ENCODE data around the gene UBTD1.
"Not testable (repeated sequence)": the region's sequence is repeated elsewhere in the genome, so short reads cannot be mapped to it uniquely, and the experiment has no call there.

Gene UBTD1

DNA sequence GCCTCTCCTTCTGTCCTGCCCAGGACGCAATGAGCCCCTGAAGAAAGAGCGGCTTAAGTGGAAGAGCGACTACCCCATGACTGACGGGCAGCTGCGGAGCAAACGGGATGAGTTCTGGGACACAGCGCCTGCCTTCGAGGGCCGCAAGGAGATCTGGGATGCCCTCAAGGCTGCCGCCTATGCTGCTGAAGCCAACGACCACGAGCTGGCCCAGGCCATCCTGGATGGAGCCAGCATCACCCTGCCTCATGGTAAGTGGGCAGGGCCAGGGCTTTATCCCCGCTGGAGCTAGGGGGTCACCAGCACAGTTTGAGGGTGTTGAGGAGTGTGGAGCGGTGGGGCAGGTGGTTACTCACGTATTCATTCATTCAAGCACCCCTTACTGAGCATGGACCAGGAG lies 69.2 kb downstream of the UBTD1 start:
- no peak for DNase-seq

DNA sequence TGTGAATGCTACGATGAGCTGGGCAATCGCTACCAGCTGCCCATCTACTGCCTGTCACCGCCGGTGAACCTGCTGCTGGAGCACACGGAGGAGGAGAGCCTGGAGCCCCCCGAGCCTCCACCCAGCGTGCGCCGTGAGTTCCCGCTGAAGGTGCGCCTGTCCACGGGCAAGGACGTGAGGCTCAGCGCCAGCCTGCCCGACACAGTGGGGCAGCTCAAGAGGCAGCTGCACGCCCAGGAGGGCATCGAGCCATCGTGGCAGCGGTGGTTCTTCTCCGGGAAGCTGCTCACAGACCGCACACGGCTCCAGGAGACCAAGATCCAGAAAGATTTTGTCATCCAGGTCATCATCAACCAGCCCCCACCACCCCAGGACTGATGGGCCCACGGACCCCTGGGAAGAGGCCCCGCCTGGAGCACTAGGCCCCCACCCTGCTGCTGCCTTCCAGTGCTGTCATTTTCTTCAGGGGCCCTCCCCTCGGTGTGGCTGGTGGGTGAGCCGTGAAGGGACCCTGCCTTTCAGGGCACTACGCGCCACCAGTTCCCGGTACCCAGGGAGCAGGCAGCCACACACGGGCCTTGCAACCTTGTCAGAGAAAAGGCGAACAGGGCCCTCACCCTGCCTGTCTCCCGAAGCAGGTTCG lies 71.5 kb downstream of the UBTD1 start:
- DNase-seq = no peak

DNA sequence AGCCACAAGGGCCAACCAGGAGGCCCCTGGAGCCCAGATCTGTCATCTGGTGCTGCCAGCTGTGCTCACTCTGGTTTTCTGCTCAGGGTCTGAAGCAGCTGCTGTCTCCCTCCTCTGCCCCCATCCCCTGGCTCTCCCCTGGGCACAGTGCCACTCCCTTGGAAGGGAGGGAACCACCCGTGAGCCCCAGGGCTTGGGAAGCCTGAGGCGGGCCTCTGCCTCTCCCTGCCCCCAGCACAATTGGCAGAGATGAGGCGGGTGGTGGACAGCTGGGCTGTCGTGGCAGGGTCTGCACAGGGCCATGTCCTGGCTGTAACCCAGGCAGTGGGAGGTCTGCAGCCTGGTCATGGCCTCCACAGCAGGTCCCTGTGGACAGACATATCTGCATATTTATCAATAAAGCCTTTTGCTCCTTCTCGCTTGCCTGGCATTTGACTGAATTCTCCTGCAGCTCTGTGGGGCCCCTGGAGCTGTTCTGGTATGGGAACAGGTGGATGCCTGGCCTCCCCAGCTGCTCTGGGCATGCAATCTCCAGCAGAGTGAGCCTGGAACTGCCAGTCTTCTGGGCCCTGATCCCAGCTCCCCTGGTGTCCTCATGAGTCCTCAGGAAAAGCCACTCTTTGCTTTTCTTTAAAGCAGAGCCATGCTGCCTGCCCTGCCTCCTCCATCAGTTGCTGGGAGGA lies 72.2 kb downstream of the UBTD1 start:
- DNase-seq = no peak

DNA sequence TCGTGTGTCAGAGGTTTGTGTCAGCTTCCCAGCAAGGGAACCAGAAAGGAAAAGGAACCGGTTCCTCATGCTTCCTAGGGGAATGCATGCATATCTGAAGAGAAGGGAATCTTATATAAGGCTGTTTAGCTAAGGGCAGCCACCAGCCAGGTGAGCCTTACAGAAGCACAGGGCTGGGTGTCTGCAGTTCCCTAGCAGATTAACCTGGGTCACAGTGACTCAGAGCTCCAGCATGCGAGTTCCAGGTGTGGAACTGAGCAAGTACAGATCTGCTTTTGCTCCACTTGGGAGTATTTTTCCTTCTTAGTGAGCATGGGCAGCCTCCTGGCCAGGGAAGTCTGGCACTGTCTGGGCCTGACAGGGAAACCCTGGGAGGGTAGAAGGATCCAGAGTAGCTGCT lies 72.9 kb downstream of the UBTD1 start:
- DNase-seq = no peak

DNA sequence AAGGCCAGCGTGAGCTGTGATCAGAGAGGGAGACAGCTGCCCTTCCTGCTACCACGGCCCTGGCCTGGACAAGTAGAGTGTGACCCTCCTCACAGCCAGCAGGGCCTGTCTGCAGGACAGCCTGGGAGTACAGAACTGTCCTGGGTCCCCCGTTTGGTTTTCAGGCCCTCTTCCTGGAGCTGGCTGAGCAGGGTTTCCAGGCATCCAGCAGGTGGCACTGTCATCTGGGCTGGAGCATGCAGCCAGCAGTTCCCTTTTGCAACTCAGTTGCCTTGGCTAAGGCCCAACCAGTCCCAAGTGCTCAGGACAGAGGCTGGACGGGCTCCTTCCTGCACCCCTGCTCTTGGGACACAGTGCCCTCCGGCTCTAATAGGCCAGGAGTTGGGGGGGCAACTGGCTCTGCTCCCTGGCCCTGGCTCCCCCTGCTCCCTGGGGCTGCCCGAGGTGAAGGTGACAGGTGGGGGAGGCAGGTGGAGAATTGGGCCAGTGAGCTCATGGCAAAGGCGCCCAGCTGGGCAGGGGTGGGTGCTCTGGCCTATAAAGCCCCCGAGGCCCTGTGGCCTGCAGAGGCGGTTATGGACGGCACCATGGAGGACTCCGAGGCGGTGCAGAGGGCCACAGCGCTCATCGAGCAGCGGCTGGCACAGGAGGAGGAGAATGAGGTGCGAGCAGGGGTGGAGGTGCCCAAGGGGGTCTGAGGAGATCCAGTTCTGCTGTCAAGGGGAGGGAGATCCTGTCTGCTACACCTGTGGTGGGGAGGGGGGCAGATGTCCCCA lies 73.7 kb downstream of the UBTD1 start, which contains the start of gene ANKRD2:
Gene ANKRD2 (plus strand): TSS at position 566 of the 776 bp plus-strand sequence. CDS start 10 bp downstream, at position 576.
- peak; percentile 44 to 50 for DNase-seq

DNA sequence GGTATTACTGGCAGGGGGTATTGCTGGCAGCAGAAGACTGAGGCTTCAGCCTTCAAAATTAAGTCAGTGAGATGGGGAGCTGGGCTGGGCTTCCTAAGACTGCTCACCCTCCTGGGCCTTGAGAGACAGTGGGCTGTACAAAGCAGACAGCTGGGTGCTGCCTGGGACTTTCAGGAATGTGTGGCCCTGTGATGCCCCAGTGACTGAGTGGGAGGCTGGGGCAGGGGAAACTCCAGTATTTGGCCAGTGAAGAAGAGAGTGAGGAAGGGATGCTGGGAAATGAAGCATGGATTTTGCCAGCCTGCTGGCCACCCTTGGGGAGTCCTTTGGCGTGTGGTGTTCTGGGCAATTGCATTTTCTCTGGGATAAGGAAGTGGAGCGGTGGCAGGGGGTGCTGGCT lies 74.3 kb downstream of the UBTD1 start:
- no peak for DNase-seq

DNA sequence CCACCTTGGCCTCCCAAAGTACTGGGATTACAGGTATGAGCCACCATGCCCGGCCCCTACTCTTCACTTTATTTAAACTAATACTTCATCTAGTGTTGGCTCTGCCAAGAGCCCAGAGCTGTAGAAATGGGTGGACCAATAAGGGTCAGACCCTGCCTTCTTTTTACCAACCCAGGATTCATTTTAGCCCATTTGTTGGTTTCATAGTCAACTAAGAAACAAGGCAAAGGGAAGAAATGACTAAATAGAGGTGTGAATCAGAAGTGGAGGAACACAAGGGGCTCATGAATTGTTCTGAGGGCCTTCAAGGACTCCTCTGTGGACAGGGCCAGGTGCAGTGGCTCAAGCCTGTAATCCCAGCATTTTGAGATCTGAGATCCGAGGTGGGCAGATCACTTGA lies 74.9 kb downstream of the UBTD1 start:
- DNase-seq = no peak

DNA sequence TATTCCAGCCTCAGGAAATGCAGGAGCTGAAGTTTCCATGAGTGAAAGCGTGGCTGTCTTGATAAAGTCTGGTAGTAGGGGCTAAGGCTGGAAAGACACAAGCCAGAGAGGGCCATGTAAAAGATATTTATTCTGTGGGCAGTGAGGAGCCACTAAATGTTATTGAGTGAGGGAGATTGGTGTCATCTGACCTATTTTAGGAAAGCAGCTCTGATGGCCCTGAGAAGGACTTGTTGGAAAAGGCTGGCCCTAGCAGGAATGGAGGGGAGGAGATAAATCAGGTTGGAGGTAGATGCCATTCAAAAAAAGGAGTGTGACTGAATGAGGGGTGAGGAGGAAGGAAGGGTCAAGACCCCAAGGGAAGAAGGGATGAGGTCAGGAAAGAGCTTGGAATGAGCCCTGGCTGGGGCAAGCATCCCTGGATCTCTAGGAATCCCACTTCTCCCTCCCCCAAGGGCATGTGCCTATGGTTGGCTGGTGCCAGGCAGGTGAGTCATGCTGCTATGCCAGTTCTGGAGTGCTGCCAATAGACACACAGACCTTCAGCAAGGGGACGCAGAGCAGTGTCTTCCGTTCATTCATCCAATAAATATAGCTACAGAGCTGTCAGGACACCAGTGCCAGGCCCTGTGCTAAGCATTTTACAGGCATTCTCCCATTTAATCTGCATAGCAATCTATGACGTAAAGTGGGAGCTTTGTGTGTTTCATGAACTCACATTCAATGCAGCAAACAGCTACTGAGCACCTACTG lies 75.8 kb downstream of the UBTD1 start:
- no peak for DNase-seq

DNA sequence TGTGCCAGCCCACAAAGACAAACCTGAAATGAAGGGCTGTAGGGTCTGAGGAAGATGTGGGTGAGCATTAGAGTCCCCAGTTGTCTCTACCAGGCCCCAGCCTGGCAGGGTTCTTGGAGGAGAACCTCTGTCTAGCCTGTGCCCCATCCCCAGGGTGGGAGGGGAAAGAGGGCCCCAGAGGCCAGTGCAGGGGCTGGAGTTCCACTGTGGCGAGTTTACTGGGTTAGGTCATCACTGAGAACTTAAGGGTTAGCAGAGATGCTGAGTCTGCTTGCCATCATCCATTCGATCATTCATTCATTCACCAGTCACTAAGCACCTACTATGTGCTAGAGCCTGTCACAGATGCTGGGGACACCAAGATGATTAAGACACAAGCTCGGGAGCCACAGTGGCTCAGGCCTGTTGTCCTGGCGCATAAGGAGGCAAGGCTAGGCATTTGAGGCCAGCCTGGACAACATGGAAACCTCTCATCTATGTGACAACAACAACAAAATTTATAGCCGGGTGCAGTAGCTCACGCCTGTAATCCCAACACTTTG lies 76.5 kb downstream of the UBTD1 start:
- no peak for DNase-seq

DNA sequence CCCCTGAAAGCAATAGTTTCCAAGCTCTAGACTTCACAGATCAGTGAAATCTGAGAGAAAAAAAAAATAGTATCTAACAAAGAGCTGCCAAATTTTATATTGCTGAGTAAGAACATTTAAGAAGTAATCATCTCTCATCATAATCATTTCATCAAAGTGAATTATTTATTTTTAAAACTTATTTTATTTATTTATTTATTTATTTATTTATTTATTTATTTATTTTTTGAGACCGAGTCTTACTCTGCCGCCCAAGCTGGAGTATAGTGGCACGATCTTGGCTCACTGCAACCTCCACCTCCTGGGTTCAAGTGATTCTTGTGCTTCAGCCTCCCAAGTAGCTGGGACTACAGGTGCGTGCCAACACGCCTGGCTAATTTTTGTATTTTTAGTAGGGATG lies 77.8 kb downstream of the UBTD1 start:
- not testable (repeated sequence) for DNase-seq

DNA sequence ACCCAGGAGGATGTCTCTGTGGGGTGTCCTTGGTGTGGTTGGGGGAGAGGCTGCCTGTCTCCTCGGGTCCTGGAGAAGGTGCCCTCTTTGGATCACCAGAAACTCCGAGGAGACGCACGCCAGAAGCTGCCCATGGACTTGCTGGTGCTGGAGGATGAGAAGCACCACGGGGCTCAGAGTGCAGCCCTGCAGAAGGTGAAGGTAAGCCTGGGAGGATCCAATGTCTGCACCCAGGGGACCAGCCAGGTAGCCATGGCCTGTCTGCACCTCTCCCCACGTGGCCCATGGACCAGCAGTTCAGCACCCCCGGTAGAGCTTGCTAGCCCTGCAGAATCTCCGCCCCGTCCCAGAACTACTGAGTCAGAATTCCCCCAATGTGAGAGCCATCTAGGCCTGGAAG lies 79.0 kb downstream of the UBTD1 start:
- DNase-seq = no peak

DNA sequence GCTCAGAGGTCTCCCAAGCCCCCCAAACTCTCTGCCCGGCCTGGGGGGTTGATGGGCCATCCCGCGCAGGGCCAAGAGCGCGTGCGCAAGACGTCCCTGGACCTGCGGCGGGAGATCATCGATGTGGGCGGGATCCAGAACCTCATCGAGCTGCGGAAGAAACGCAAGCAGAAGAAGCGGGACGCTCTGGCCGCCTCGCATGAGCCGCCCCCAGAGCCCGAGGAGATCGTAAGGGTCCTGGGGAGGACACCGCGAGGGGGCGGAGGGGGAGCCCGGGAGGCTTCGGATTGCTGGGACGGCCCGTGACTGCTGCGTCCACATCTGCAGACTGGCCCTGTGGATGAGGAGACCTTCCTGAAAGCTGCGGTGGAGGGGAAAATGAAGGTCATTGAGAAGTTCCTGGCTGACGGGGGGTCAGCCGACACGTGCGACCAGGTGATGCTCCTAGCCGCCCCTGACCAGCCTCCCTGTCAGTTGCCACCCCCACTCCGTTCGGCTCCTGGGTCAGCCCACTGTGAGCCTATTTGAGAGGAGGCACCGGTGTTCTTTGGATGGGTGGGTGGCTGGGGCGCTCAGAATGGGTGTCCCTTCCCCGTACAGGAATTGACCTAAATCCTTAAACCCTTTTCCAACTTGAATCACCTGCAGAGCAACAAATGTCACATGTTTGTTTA lies 79.6 kb downstream of the UBTD1 start:
- no peak for DNase-seq

DNA sequence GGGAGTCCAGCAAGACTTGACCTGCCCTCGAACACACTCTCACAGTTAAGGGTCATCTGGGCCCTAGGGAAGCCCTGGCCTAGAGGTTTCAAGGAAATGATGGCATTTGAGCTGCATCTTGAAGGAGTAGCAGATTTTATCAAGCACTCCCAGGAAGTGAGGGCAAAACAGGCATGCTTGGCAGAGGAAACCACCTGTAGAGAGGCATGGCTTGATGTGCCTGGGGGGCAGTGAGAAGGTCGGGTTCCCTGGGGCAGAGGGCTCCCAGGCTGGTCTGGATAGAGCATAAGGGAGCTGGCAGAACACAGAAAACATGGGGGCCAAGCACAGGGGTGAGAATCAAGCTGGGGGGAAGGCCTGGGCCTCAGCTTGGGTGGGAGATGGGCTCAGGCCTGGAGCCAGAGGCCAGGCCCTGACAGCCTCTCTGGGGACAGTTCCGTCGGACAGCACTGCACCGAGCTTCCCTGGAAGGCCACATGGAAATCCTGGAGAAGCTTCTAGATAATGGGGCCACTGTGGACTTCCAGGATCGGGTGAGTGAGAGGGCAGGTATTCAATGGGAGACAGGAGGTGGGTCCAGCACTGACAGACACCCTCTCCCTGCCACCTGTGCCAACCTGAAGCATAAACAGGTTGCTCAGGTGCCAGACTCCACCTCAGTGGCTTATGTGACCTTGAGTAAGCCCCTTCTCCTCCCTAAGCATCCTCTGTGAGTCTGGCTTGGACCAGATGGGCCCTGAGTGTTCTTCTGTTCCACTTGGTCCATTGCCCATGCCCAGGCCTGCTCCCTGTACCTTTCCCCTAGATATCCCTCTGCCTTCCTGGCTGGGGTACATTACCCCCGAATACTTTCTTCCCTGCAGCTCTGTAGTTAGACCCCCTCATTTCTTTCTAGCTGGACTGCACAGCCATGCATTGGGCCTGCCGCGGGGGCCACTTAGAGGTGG lies 82.0 kb downstream of the UBTD1 start:
- no peak for DNase-seq

DNA sequence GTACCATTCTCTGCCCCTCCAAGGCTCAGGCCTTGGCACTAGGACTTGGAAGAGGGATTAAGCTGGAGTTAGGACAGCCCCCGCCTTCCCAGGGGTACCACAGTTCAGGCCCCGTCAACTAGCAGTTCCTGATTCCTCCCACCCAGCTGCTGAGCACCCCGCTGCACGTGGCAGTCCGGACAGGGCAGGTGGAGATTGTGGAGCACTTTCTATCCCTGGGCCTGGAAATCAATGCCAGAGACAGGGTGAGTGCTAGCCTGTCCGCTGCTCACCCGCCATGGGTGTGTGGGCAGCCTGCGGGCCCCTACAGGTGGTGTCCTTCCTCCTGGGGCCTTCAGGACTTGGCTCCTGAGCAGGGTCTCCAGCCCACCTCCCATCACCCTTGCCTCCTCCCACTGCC lies 83.4 kb downstream of the UBTD1 start:
- DNase-seq = no peak

DNA sequence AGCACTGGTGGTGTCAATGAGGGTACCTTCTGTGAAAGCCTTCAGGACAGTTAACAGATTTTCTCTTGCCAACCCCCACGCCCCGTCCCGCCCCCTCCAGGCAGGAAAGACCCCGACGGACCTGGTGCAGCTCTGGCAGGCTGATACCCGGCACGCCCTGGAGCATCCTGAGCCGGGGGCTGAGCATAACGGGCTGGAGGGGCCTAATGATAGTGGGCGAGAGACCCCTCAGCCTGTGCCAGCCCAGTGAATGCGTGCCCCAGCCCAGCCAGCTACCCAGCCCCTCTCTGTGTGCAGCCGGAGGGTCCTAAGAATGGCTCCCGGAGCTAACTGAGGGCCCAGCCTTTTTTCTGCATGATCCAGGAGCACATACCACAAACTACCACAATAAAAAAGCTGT lies 84.8 kb downstream of the UBTD1 start:
- no peak for DNase-seq

DNA sequence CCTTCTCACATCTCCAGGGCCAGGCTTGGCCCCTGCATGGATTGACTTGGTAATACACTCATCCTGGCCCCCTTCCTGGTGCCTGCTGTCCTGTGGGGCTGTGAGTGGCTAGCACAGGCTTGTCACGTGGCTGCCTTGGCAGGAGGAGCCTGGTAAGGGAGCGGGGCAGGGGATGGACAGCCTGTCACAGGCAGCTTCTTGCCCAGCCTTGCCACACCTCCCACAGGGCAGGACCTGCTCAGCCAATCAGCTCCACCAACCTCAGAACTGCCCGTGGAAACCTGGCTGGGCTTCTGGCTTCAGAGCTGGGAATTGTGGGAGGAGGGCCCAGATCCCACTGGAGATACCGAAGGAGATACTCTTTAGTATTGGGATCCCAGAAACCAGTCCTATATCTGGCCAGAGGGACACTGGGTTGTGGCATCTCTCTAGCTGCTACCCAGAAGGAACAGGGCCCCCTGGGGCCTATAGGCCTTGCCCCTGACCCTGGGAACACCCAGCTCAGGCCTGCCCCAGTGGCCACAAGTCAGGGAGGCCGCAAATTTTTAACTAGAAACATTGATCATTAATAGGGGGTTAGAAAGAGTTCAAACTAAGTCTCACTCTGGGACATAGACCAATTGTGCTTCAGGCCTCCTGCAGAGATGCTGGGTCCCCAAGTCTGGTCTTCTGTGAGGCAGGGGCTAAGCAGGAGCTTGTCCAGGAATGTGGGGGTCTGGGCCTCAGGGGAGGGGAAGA lies 85.5 kb downstream of the UBTD1 start, which contains the start of gene HOGA1:
Gene HOGA1 (plus strand): TSS at position 330 of the 738 bp plus-strand sequence. CDS start 315 bp downstream, at position 645.
- DNase-seq = no peak

DNA sequence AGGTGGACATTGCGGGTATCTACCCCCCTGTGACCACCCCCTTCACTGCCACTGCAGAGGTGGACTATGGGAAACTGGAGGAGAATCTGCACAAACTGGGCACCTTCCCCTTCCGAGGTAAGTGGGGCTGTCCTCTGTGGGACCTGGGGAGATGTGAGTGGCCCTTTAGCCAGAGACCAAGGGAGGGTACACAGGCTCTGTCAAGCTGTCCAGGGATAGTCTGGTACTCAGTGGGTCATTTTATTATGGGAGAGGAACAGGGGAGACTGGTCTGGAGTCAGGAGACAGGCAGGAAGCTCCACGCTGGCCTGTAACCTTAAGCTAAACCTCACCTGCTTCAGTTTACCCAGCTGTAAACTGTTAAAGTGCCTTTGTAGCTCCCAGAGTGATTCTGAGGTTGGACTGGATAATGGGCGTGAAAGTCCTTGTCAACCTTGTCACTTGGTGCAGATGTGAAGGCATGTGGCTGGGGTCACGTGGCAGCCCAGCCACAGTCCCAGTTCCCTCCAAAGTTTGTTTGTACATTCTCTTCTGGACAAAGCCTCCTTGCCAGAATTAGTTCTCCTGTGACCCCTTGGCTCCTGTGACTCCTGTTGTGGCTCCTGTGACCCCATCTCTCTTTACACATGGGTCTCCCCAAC lies 86.2 kb downstream of the UBTD1 start:
- DNase-seq = no peak

DNA sequence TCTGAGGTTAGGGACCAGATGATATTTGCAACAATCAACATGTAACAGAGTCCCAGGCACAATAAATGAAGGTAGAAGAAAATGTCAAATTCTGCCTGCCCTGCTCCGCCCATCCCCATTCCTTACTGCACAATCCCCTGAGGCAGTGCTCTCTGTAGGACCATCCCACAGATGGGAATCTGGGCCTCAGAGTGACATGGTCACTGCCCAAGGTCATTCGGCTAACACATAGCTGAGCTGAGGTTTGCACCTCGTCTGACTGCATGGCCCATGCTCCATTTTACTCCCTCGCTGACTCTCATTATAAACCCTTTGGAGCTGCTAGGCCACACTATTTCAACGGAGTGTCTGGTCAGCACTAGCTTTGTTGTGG lies 86.7 kb downstream of the UBTD1 start:
- no peak for DNase-seq

DNA sequence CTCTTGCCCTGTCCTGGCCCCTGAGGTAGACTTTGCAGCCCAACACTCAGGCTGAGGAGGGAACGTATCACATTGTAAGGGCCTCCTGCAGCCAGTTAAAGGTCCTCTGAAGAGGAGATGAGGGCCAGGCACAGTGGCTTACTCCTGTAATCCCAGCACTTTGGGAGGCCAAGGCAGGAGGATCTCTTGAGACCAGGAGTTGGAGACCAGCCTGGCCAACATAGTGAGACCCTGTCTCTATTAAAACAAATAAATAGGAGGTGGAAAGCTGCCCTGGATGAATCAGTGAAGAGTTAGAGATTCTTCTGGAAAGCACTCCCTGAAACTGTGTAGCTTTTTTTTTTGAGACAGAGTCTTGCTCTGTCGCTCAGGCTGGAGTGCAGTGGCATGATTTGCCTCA lies 88.5 kb downstream of the UBTD1 start:
- no peak for DNase-seq

DNA sequence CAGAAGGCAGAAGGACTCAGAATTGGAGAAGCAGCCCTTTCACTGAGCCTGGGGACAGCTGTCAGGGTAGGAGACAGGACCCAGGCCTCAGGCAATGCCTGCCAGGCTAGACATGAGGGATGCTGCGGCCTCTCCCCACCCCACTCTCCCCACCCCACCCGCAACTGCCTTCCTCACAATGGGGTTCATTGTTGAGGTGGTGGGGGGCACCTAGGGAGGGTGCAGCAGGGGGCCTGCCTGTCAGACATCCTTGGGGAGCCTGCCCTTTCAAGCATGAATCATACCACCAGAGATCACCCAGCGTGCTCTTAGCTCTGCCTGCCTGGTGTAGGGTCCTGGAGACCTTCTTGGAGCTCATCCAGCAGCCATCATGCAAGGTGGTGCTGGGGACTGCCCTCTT lies 90.8 kb downstream of the UBTD1 start, which contains the start of gene C10orf62:
Gene C10orf62 (plus strand): TSS at position 243 of the 400 bp plus-strand sequence. CDS start 177 bp downstream, outside the sequence.
- no peak for DNase-seq

All from CD4-positive, alpha-beta T cell treated with Interferon alpha-2 for 1 hour (primary cell).